HL-60 (cell line): ENCODE data around the gene IL3RA.

Source experiments
- DNase-seq, 2 experiments: peaks; one replicate each; pipeline ENCODE4 v3.0.0-alpha.2; 2010 to 2020; ENCODE audit warnings: low read depth in 1 of 2, low spot score in 1 of 2
- H3K27ac ChIP-seq: fragments of 250-450 bp; sonication (Bioruptor Pico); replicated peaks from 2 replicates; pipeline ENCODE4 v1.5.1; 2020; ENCODE audit warnings: mild to moderate bottlenecking, moderate library complexity
- H3K27me3 ChIP-seq: fragments of 250-450 bp; sonication (Bioruptor Pico); 2 replicates; pipeline ENCODE4 v1.5.1; 2021; ENCODE audit warnings: mild to moderate bottlenecking, moderate library complexity; ENCODE audit not compliant: insufficient read depth, poor library complexity, severe bottlenecking
- H3K4me3 ChIP-seq: replicated peaks from 2 replicates; pipeline ENCODE4 v1.5.1; 2011; ENCODE audit warnings: mild to moderate bottlenecking, control low read depth, low read length; ENCODE audit not compliant: insufficient read depth
- CTCF ChIP-seq: IDR thresholded peaks from one replicate; pipeline ENCODE4 v1.5.1; 2011; ENCODE audit warnings: low read length, control low read depth, inconsistent platforms; ENCODE audit not compliant: insufficient read depth
- GABPA ChIP-seq: IDR thresholded peaks from 2 replicates; pipeline ENCODE4 v1.6.1; 2012; ENCODE audit warnings: low read depth
- POLR2AphosphoS5 ChIP-seq: IDR thresholded peaks from 2 replicates; pipeline ENCODE4 v1.6.1; 2012; ENCODE audit warnings: low read depth
- REST ChIP-seq: IDR thresholded peaks from 2 replicates; pipeline ENCODE4 v1.6.1; 2012; ENCODE audit warnings: low read depth; ENCODE audit not compliant: insufficient replicate concordance
- SPI1 ChIP-seq: IDR thresholded peaks from 2 replicates; pipeline ENCODE4 v1.6.1; 2012; ENCODE audit warnings: low read depth, mild to moderate bottlenecking, borderline replicate concordance

IL3RA gene

DNA sequence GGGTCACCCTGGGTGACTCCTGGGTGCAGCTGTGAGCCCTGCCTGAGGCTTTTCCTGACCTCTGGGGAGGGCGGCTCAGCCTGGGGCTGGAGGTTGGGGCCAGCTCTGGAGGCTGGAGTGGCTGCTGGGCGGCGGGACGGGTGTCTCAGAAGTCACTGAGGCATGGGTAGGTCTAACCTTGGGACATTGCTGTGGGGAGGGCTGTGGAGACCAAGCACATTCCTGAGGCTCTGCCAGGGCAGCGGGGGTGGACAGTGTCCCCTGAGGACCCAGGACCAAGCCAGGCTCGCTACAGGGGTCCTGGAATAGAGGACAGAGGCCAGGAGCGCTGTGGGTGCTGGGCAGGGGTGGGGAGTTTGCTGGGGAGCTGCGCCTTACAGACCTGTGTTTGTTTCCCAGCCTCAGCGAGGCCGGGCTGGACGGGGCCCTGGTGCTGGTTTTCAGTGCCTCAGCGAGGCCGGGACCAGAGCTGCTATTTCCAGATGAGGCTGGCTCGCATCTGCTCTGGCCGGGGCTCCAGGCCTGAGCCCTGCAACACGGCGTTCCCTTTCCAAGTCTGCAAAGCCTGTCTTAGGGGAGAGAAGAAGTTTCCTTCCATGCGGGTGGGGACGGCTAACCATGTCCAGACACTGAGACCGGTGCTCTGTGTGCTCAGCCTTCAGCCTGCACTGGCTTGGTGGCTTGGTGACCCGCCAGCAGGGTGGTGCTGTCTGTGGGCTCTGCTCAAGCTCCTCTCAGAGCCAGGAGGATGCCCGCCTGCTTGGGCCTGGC lies 58.3 kb downstream of the IL3RA start:
- DNase-seq, result no peak
- H3K4me3 ChIP-seq, result no peak overlapping the region
- no peaks in the 10 kb centered on the region for H3K27me3 ChIP-seq
- no peak overlapping the region for H3K27ac ChIP-seq
- no peak for TF ChIP-seq CTCF
- TF ChIP-seq REST, result no peak
- TF ChIP-seq SPI1, result no peak
- TF ChIP-seq POLR2AphosphoS5, result no peak
- no peak for TF ChIP-seq GABPA

DNA sequence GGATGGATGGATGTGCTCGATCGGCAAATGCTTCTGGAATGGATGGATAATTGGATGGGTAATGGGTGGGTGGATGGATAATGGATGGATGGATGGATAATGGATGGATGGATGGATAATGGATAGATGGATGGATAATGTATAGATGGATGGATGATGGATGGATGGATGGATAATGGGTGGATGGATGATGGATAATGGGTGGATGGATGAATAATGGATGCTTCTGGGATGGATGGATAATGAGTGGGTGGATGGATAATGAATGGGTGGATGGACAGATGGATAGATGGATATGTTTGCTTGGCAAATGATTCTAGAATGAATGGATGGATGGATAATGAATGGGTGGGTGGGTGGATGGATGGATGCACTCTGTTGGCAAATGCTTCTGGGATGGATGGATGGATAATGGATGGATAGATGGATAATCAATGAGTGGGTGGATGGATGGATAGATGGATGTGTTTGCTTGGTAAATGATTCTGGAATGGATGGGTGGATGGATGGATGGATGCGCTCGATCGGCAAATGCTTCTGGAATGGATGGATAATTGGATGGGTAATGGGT lies 59.1 kb downstream of the IL3RA start:
- Histone ChIP-seq H3K27me3 (no peaks in the 10 kb centered on the region), H3K4me3 (no peak overlapping the region), H3K27ac (no peak overlapping the region)
- no peak for DNase-seq
- no peak for TF ChIP-seq GABPA
- TF ChIP-seq SPI1, result no peak
- no peak for TF ChIP-seq REST
- TF ChIP-seq CTCF, result no peak
- TF ChIP-seq POLR2AphosphoS5, result no peak

- TF ChIP-seq GABPA, result no peak
- TF ChIP-seq POLR2AphosphoS5, result no peak
- no peak for TF ChIP-seq REST
- no peak for TF ChIP-seq SPI1
- no peak for TF ChIP-seq CTCF
- H3K27me3 ChIP-seq, result no peaks in the 10 kb centered on the region
- no peak for DNase-seq
- no peak overlapping the region for H3K4me3 ChIP-seq
- H3K27ac ChIP-seq, result no peak overlapping the region
Observed at GRCh38 chrX:1397001-1397400, 60.4 kb downstream of the IL3RA start.
